ENCODE results near the gene EPHB1.

The EPHB1 gene

DNA sequence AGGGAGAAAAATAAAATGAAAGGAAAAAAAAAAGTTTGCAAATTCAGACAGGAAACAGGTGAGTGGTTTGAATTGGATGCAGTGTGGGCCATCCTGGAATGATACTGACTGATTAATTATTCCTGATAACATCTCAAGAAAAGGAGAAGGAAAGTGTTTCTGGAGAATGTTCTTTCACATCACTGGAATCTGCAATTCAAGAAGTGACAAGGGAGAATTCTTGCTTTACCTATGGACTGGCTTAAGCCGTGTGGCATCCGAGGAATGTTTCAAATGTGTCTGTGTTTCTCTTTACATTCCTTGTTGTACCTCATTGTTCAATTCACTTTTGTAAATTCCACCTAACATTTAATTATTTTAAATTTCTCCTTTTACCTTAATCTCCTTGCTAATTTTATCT is 465.0 kb downstream of the EPHB1 start:
- no peak for DNase-seq (ENCODE audit: low read depth)

DNA sequence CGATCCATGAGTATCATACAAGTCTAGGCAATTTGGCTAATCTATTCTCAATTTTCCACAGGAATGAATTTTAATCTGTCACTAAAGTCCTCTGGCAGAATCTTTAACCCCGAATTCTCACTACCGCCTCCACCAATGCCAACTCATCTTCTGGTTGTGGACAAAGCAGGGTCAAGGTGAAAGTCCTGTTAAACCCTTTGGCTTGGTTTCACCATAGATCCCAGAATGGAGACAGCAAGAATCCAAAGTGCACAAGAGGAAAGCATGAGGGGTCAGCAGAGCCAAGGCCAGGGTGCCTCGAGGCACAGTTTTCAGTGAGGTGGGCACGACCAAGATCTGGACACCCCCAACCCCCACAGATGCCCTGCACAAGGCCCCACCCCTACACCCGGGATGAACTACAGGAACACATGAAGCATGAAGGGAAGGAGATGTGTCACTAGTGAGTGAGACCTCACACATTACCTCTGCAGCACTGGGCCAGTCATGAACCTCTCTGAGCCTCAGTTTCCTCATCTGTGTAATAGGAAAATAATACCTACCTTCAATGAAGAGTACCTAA is 466.2 kb downstream of the EPHB1 start:
- no peak for DNase-seq (ENCODE audit: low read depth)

DNA sequence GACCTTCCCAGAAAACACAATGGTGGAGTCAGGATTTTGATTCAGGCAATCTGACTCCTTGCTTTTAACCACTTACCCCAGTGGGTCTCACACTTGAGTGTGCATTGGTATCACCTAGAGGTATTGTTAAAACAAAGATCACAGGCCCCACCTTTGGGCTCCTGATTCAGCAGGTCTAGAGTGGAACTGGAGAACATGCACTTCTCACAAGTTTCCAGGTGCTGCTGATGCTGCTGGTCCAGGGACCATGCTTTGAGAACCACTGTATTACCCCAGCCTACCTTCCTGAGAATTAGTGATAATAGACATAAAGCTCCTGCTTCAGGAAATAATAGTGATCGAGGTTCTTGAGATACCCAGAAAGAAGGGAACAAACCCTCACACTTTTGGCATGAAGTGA is 466.9 kb downstream of the EPHB1 start:
- DNase-seq (ENCODE audit: low read depth) = no peak

DNA sequence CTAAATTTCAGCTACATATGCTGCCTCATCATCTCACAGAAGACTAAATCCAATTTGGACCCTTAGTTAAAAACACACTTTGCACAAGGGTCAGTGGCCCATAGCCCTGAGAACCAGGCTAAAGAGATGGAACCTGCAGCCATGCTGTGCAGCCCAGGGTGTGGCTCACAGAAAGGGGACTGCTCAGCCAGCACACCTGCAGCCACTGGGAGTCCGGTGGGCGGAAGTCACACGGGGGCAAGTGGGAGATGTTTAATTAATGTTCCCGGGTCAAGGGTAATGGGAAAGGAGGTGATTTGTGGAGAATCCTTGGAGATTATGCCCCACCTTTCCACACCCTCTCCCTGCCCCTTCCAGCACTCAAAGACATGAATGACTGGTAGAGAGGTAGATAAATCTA is 467.4 kb downstream of the EPHB1 start:
- no peak for DNase-seq (ENCODE audit: low read depth)

DNA sequence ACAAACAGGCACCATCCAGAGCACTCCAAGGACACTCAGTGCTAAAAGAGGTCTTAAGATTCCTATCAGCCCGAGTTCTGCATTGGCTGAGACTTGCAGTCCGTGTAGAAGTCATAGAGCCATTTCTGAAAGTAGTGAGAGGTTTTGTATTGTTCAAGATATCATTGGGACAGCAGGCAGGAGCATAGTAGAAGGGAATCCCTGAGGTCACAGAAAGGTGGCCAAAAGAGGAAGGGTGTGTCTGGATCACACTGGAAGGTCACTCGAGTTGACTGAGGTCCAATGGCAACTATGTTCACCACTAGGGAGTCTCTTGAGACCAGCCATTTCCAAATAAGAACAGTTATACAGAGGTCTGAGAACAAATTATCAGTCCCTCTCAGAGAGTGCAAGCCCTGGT is 468.3 kb downstream of the EPHB1 start:
- no peak for DNase-seq (ENCODE audit: low read depth)

DNA sequence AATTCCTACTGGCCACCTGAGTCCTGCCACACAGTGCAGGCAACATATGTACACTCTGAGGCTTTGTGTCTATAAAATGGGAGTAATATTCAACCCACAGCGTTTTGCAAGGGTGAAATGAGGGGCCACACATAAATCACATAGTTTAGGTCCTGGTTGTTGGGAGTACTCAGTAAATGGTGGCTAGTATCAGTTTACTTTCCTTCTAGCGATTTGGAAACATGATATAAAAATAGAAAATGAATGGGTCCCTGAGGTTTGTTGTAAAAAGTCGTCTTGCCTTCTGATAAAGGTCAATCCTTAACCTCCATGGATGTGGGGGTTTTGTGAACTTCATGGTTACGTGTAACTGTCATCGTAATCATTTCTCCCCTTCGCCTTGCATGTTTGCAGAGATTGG is 472.4 kb downstream of the EPHB1 start:
- no peak for DNase-seq (ENCODE audit: low read depth)

DNA sequence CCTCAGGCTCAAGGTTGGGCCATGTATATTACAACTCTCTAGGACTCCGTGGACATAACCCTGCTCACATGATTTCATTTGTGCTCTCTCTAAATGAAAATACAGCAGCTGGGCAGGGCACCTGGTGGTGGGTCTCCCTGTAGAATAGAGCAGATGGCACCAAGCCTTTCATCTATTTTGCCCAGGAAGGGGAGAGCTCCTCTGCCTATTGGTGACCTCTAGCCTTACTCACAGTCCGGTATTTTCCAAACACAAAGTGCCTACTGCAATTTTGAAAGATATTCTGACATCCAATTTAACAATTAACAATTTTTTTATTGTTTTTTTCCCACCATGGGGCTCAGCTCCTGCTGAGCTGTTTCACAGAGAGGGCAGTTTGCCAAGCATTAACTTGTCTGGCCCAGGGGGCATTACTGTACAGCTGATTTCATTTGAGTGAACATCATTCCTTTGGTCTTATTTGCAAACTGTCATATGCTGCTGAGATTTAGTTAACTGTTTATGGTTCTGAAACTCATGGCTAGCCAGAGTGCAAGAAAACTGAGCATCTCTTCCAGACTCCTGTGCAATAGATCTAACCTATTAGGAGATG is 474.0 kb downstream of the EPHB1 start:
- DNase-seq (ENCODE audit: low read depth) = no peak

DNA sequence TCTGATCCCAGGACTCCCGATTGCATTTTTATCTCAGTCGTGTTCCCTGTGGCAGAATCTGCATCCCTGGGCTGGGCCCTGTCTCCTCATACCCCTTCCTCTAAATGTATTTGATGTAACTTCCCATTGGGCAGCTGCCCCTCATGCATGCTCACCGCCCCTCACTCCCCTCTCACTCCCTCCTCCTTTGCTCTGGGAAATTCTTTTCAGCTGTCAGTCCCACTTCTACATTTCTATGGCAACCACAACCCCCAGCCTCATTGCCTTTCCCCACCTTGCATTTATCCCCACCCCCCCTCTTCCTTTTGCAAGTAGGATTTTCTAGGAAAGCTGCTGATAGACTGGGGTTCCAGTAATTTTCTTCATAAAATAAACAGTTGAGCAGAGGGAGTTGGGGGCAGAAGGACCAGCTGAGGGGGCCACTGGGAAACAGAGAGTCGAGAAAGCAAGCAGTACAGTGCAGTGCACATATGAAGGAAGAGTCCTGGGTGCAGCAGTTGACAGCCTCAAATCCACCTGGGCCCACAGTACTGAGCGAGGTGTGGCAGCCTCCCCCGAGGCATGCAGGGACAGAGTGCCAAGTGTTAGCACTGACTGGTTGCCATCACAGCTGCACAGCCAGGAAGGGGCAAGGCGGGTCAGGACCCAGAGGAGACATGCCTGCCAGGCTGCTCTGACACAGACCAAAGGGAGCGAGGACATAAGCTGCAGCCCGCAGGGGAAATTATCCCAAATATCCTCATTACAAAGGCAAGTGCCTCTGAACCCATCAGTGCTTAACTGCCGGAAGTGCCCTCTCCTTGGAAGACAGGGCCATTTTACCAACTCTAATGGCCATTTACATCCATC is 476.3 kb downstream of the EPHB1 start:
- DNase-seq (ENCODE audit: low read depth) = no peak

DNA sequence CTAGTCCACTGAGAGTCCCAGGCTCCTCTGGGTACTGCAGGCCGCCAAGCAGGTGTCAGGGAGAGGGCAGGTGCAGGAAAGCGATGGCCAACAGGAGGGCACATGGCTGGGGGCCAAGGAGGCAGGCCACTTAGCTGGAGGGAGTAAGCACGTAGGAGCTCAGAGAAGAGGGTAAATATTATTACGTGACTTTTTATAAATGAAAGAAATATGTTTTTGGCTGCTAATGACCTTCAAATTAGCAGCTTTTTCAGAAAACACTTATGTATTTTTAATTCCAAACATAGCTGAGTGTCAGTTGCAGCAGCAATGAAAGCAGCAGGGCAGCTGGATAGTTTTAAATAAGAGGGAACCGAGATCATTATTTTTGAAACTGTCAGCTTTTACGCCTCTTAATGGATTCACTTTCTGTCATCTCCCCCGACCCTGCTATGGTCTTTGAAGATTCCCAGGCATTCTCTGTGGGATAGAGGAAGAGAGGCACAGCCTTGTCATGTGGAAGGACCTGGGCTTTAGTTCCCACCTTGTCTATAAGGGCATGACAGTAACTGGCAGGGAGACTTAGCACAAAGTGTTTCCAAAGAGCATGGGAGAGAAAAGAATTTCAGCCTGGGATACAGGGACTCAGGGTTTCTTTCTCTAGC is 477.1 kb downstream of the EPHB1 start:
- no peak for DNase-seq (ENCODE audit: low read depth)

DNA sequence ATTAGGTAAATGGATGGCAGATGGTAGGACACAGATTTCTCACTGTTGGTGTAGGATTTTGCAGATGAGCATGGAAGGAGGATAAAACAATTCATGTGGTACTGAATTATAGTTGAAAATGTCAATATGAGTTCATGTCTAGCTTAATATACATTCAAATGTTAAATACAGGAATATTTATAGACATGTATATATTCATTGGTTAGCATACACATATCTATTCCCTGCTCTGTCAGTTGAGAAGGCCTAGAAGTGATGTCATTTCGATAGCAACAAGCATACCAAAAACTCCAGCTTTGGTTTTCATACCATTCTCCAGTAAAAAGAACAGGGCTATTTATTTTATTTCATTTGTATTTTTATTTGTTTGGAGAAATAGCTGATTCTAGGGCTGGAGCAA is 497.1 kb downstream of the EPHB1 start:
- no peak for DNase-seq (ENCODE audit: low read depth)

DNA sequence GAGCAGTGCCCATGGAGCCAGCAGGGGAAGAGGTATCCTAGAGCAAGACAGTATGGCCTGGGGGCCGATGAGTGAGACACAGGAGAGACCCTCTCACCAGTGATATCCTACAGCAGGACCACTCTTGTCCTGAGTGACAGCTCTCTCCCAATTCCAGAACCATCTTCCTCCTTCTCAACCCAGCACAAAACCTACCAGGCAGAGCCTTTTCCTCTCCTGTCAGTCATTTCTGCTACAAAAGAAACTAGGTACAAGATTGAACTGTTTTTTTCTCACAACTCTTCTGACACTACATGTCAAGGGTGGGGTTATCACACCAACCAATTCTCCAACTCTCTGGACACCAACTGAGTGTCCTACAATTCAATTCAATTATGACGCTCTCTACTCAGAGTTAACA is 506.6 kb downstream of the EPHB1 start:
- DNase-seq (ENCODE audit: low read depth) = no peak

DNA sequence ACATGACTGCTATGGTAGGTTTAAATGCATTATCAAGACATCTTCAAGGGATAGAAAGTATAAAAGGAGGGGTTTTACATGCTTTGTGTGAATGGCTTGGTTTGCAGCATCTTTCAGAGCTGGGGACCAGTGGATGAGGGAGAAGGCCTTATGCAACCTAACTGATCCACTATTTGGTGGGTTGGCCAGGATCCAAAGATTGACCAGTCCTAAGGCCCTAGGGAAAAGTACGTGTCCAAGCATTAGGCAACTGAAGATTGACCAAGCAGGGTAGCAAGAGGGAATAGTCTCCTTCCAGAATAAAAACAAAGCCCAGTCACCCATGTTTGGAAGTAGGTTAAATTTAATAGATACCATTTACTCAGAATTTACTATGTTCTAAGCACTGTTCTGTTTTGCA is 509.3 kb downstream of the EPHB1 start:
- no peak for DNase-seq (ENCODE audit: low read depth)
